HEK293 (cell line): ENCODE results near the gene DIDO1.

Experiments used
- CTCF ChIA-PET: fragments of 350-600 bp; formaldehyde crosslinking; extraction: SDS; loops from one replicate; lab custom pipeline; 2021; ENCODE audit warnings: antibody characterized with exemption; lab: Yijun Ruan, JAX
- POLR2A ChIA-PET: fragments of 300-600 bp; formaldehyde crosslinking; extraction: SDS; loops from one replicate; lab custom pipeline; 2020; ENCODE audit warnings: antibody characterized with exemption, inconsistent platforms; lab: Yijun Ruan, JAX
- H3K27ac ChIP-seq: fragments of 200-500 bp; sonication (Bioruptor generic); 2 replicates; pipeline ENCODE4 v1.5.1; 2014; ENCODE audit warnings: low read depth, low read length, control low read depth, inconsistent platforms; ENCODE audit errors: extremely low read depth
- H3K36me3 ChIP-seq, 2 experiments: fragments of 200-500 bp in 1 of 2; sonication (Bioruptor generic) in 1 of 2; 1 replicate in 1 of 2; 2 replicates in 1 of 2; pipeline ENCODE4 v1.5.1; 2014 to 2017; ENCODE audit warnings: inconsistent platforms in 2 of 2, low read length in 2 of 2; ENCODE audit not compliant: control insufficient read depth in 2 of 2, insufficient read depth in 1 of 2
- H3K4me1 ChIP-seq: fragments of 200-500 bp; sonication (Bioruptor generic); 2 replicates; pipeline ENCODE4 v1.5.1; 2014; ENCODE audit warnings: mild to moderate bottlenecking, low read length, inconsistent platforms; ENCODE audit not compliant: control insufficient read depth, insufficient read depth
- H3K4me3 ChIP-seq: 2 replicates; pipeline ENCODE4 v1.5.1; 2011; ENCODE audit warnings: low read depth, mild to moderate bottlenecking, control low read depth, low read length, moderate library complexity
- H3K9me3 ChIP-seq: fragments of 200-500 bp; sonication (Bioruptor generic); 2 replicates; pipeline ENCODE4 v1.5.1; 2014; ENCODE audit warnings: low read depth, low read length, inconsistent platforms; ENCODE audit not compliant: control insufficient read depth, insufficient read depth
- GLIS2 ChIP-seq: fragments of 450-650 bp; formaldehyde crosslinking; IDR thresholded peaks from 2 replicates; pipeline ENCODE4 v1.5.1; 2016; ENCODE audit warnings: missing biosample characterization, missing genetic modification characterization
- HIC1 ChIP-seq: fragments of 450-650 bp; formaldehyde crosslinking; IDR thresholded peaks from 2 replicates; pipeline ENCODE4 v1.5.1; 2016; ENCODE audit warnings: missing biosample characterization, missing genetic modification characterization
- HOXA7 ChIP-seq: sonication (generic); formaldehyde crosslinking; IDR thresholded peaks from 2 replicates; pipeline ENCODE4 v1.8.1; 2022; ENCODE audit warnings: missing genetic modification reagents, borderline replicate concordance
- KLF1 ChIP-seq: fragments of 450-650 bp; formaldehyde crosslinking; IDR thresholded peaks from 2 replicates; pipeline ENCODE4 v1.5.1; 2016; ENCODE audit warnings: missing biosample characterization, missing genetic modification characterization
- KLF9 ChIP-seq: fragments of 450-650 bp; formaldehyde crosslinking; IDR thresholded peaks from 2 replicates; pipeline ENCODE4 v1.5.1; 2016; ENCODE audit warnings: missing biosample characterization, missing genetic modification characterization, low read depth
- ZNF223 ChIP-seq: fragments of 450-650 bp; formaldehyde crosslinking; IDR thresholded peaks from 2 replicates; pipeline ENCODE4 v1.5.1; 2016; ENCODE audit warnings: missing biosample characterization, missing genetic modification characterization
- ZNF280C ChIP-seq: fragments of 450-650 bp; formaldehyde crosslinking; IDR thresholded peaks from 2 replicates; pipeline ENCODE4 v1.5.1; 2016; ENCODE audit warnings: missing biosample characterization, missing genetic modification characterization
- ZNF335 ChIP-seq: fragments of 450-650 bp; formaldehyde crosslinking; conservative IDR thresholded peaks from 2 replicates; pipeline ENCODE4 v1.5.1; 2016; ENCODE audit warnings: missing biosample characterization, missing genetic modification characterization
- ZNF426 ChIP-seq: fragments of 450-650 bp; formaldehyde crosslinking; IDR thresholded peaks from 2 replicates; pipeline ENCODE4 v1.5.1; 2017; ENCODE audit warnings: missing biosample characterization, missing genetic modification characterization, mild to moderate bottlenecking, inconsistent platforms, moderate library complexity
- ZNF473 ChIP-seq: fragments of 450-650 bp; formaldehyde crosslinking; IDR thresholded peaks from 2 replicates; pipeline ENCODE4 v1.5.1; 2017; ENCODE audit warnings: missing biosample characterization, missing genetic modification characterization
- ZNF544 ChIP-seq: fragments of 450-650 bp; formaldehyde crosslinking; IDR thresholded peaks from 2 replicates; pipeline ENCODE4 v1.5.0; 2017; ENCODE audit warnings: missing biosample characterization, missing genetic modification characterization
- ZNF596 ChIP-seq: fragments of 450-650 bp; IDR thresholded peaks from 2 replicates; pipeline ENCODE4 v1.5.0; 2018; ENCODE audit warnings: missing biosample characterization, mild to moderate bottlenecking, missing genetic modification characterization, moderate library complexity
- ZNF610 ChIP-seq: fragments of 450-650 bp; formaldehyde crosslinking; IDR thresholded peaks from 2 replicates; pipeline ENCODE4 v1.5.1; 2016; ENCODE audit warnings: missing biosample characterization, missing genetic modification characterization, borderline replicate concordance
- ZNF621 ChIP-seq: fragments of 450-650 bp; formaldehyde crosslinking; IDR thresholded peaks from 2 replicates; pipeline ENCODE4 v1.5.1; 2017; ENCODE audit warnings: missing biosample characterization, missing genetic modification characterization
- ZNF664 ChIP-seq: fragments of 450-650 bp; formaldehyde crosslinking; IDR thresholded peaks from 2 replicates; pipeline ENCODE4 v1.5.1; 2016; ENCODE audit warnings: missing biosample characterization, missing genetic modification characterization
- ZNF701 ChIP-seq: fragments of 450-650 bp; formaldehyde crosslinking; IDR thresholded peaks from 2 replicates; pipeline ENCODE4 v1.5.1; 2016; ENCODE audit warnings: missing biosample characterization, missing genetic modification characterization
- ZSCAN23 ChIP-seq: fragments of 450-650 bp; formaldehyde crosslinking; IDR thresholded peaks from 2 replicates; pipeline ENCODE4 v1.5.1; 2016; ENCODE audit warnings: missing biosample characterization, missing genetic modification characterization
- TF ChIP-seq, protein P1 (sequence below): fragments of 450-650 bp; formaldehyde crosslinking; IDR thresholded peaks from 2 replicates; pipeline ENCODE4 v1.5.1; 2016; ENCODE audit warnings: missing biosample characterization, missing genetic modification characterization
- TF ChIP-seq, protein P2 (sequence below): fragments of 450-650 bp; formaldehyde crosslinking; IDR thresholded peaks from 2 replicates; pipeline ENCODE4 v1.5.1; 2017; ENCODE audit warnings: missing biosample characterization, missing genetic modification characterization

DIDO1 gene

GRCh38 chr20:62952968-62953838, 26.9 kb upstream of the DIDO1 start:
- H3K27ac ChIP-seq, result no peak overlapping the region
- CTCF ChIA-PET, result interaction anchor here (0.6 to 1.2 kb wide), 2 partner anchors 27 to 1167 kb away, joined by 3 read pairs; no protein-coding TSS in a partner anchor

DNA sequence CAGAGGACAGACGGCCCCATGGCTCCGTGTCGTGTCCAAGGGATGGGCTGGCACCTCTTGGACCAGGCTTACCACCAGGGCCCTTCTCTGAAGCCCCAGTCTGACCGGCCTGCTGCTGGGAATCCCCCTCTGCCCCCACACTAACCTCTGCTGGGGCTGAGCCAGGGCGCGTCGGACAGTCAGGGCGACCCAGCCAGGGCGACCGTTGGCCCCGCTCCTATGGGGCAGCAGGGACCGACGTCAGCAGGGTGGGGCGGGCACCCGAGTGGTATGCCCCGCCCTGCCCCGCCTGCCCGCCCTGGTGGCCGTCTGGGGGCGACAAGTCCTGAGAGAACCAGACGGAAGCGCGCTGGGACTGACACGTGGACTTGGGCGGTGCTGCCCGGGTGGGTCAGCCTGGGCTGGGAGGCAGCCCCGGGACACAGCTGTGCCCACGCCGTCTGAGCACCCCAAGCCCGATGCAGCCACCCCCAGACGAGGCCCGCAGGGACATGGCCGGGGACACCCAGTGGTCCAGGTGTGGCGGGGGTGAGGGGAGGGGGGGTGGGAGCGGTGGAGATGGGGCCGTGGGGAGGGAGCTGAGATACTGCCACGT, 26.2 kb upstream of the DIDO1 start, which contains the start of gene SLC17A9:
TSS of gene SLC17A9 (plus strand) at position 337 of the 595 bp plus-strand sequence. CDS start at position 459, 122 bp downstream.
- H3K27ac ChIP-seq, result no peak within 1 kb of the TSS
- H3K4me3 ChIP-seq, result no peak within 1 kb of the TSS
- ChIA-PET CTCF (no interaction called here), POLR2A (no interaction called here)
- TF ChIP-seq ZNF335 (tag by site-specific recombination) (no peak), KLF1 (peak; percentile 71)
- peaks cover 0 to 32% of the 10 kb centered on the region in 2 experiments; a peak in 1 of 3 replicates for H3K36me3 ChIP-seq
- H3K9me3 ChIP-seq, result no peaks in the 10 kb centered on the region
- no peaks in the 10 kb centered on the region for H3K4me1 ChIP-seq

More at GRCh38 chr20:62952968-62953838, 26.9 kb upstream of the DIDO1 start:
- no peak overlapping the region for H3K4me3 ChIP-seq
- POLR2A ChIA-PET, result no interaction called here
- H3K4me1 ChIP-seq, result no peaks in the 10 kb centered on the region
- TF ChIP-seq ZNF473 (tag by site-specific recombination) (no peak), ZNF610 (no peak), GLIS2 (peak; percentile 10; the same call in 1 of the 2 replicates), ZNF280C (tag by site-specific recombination) (no peak), HIC1 (tag by site-specific recombination) (peak; percentile 49; the same call in 1 of the 2 replicates), KLF9 (tag by site-specific recombination) (no peak), ZSCAN23 (no peak), ZNF544 (tag by site-specific recombination) (no peak), ZNF223 (tag by site-specific recombination) (no peak)
- TF ChIP-seq, protein P1, sequence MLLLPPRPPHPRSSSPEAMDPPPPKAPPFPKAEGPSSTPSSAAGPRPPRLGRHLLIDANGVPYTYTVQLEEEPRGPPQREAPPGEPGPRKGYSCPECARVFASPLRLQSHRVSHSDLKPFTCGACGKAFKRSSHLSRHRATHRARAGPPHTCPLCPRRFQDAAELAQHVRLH, result no peak
- H3K9me3 ChIP-seq, result no peaks in the 10 kb centered on the region
- peaks cover 0 to 24% of the 10 kb centered on the region in 2 experiments; a peak in 1 of 3 replicates for H3K36me3 ChIP-seq

GRCh38 chr20:62951896-62952372, 25.6 kb upstream of the DIDO1 start:
- TF ChIP-seq ZNF426 (tag by site-specific recombination) (no peak), ZNF621 (tag by site-specific recombination) (no peak), HOXA7 (CRISPR knock-in tag) (no peak), ZNF596 (tag by site-specific recombination) (no peak), ZNF664 (tag by site-specific recombination) (no peak), ZNF701 (tag by site-specific recombination) (no peak)
- TF ChIP-seq, protein P2, sequence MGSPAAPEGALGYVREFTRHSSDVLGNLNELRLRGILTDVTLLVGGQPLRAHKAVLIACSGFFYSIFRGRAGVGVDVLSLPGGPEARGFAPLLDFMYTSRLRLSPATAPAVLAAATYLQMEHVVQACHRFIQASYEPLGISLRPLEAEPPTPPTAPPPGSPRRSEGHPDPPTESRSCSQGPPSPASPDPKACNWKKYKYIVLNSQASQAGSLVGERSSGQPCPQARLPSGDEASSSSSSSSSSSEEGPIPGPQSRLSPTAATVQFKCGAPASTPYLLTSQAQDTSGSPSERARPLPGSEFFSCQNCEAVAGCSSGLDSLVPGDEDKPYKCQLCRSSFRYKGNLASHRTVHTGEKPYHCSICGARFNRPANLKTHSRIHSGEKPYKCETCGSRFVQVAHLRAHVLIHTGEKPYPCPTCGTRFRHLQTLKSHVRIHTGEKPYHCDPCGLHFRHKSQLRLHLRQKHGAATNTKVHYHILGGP (tag by site-specific recombination), result no peak
- TF ChIP-seq, all 188 proteins: peak for 0
- peaks cover 0 to 37% of the 10 kb centered on the region in 2 experiments; a peak in 1 of 3 replicates for H3K36me3 ChIP-seq
- H3K4me3 ChIP-seq, result no peak overlapping the region
- no peaks in the 10 kb centered on the region for H3K4me1 ChIP-seq
- H3K9me3 ChIP-seq, result no peaks in the 10 kb centered on the region
- POLR2A ChIA-PET, result no interaction called here
- H3K27ac ChIP-seq, result no peak overlapping the region
- CTCF ChIA-PET, result no interaction called here
